HCT116 (cell line): ENCODE data around the gene HEATR3.
A peak's percentile ranks its signal among the peaks of the same experiment; 100 is the strongest.

Source experiments
- CBX3 ChIP-seq: IDR thresholded peaks from 2 replicates; pipeline ENCODE4 v1.6.1; 2012; ENCODE audit warnings: low read depth
- CEBPB ChIP-seq: IDR thresholded peaks from 2 replicates; pipeline ENCODE4 v1.6.1; 2012; ENCODE audit warnings: low read depth
- EZH2 ChIP-seq: fragments of 200-600 bp; sonication (generic); IDR thresholded peaks from 2 replicates; pipeline ENCODE4 v1.6.1; 2017; ENCODE audit warnings: antibody characterized with exemption, mixed run types
- EZH2phosphoT487 ChIP-seq: fragments of 200-600 bp; IDR thresholded peaks from 2 replicates; pipeline ENCODE4 v1.6.1; 2018; ENCODE audit warnings: antibody characterized with exemption, borderline replicate concordance
- JUND ChIP-seq: IDR thresholded peaks from 2 replicates; pipeline ENCODE4 v1.6.1; 2012
- POLR2A ChIP-seq: IDR thresholded peaks from 2 replicates; pipeline ENCODE4 v1.7.0; 2011; ENCODE audit warnings: borderline replicate concordance; ENCODE audit not compliant: insufficient read depth, insufficient read length; ENCODE audit errors: extremely low read depth
- POLR2AphosphoS5 ChIP-seq: IDR thresholded peaks from 2 replicates; pipeline ENCODE4 v1.6.1; 2011; ENCODE audit warnings: mild to moderate bottlenecking, low read depth, low read length, moderate library complexity
- TF ChIP-seq, protein P1 (sequence below): IDR thresholded peaks from 2 replicates; pipeline ENCODE4 v1.6.1; 2012; ENCODE audit warnings: low read depth
- TF ChIP-seq, protein P2 (sequence below), 3 experiments: fragments of 200-600 bp in 1 of 3; sonication (generic) in 1 of 3; IDR thresholded peaks in 2 of 3; conservative IDR thresholded peaks in 1 of 3; 2 replicates each; pipeline ENCODE4 v1.5.1; 2012 to 2017; ENCODE audit warnings: low read depth in 2 of 3, low read length in 2 of 3, antibody characterized with exemption in 1 of 3, borderline replicate concordance in 1 of 3, control low read depth in 1 of 3, mild to moderate bottlenecking in 1 of 3, mixed read lengths in 1 of 3, mixed run types in 1 of 3, moderate library complexity in 1 of 3; ENCODE audit not compliant: insufficient read depth in 1 of 3
- TF ChIP-seq, protein P3 (sequence below): IDR thresholded peaks from 2 replicates; pipeline ENCODE4 v1.6.1; 2012
- TF ChIP-seq, protein P4 (sequence below): IDR thresholded peaks from 2 replicates; pipeline ENCODE4 v1.6.1; 2012
- TF ChIP-seq, protein P5 (sequence below): IDR thresholded peaks from 2 replicates; pipeline ENCODE4 v1.6.1; 2011; ENCODE audit warnings: mild to moderate bottlenecking, low read length, moderate library complexity; ENCODE audit not compliant: insufficient replicate concordance; ENCODE audit errors: extremely low read depth

DNA sequence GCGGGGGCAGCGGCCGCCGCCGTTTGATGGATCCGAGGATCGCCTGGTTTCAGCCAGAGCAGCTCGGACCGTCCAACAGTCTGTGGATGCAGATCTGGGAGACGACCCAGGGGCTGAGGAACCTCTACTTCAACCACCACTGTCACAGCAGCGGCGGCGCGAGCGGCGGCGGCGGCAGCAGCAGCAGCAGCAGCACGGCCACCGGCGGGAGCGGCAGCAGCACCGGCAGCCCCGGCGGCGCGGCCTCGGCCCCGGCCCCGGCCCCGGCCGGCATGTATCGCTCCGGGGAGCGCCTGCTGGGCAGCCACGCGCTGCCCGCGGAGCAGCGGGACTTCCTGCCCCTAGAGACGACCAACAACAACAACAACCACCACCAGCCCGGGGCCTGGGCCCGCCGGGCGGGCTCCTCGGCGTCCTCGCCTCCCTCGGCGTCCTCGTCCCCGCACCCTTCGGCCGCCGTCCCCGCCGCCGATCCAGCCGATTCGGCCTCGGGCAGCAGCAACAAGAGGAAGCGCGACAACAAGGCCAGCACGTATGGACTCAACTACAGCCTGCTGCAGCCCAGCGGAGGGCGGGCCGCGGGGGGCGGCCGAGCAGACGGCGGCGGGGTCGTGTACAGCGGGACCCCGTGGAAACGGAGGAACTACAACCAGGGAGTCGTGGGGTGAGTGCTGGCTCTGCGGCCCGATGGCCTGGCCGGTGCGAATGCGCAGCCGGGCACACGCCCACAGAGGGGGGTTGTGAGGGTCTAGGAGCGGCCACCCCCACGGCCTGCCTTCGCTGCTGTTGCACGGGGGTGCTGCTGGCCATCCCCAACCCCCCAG, 88.0 kb downstream of the HEATR3 start:
- TF ChIP-seq CEBPB (no peak), POLR2A (no peak), EZH2phosphoT487 (no peak), EZH2 (no peak), CBX3 (no peak), POLR2AphosphoS5 (0 out of 2 replicates have a peak, but pooled peaks have one; percentile 5), JUND (no peak)
- TF ChIP-seq, protein P1, sequence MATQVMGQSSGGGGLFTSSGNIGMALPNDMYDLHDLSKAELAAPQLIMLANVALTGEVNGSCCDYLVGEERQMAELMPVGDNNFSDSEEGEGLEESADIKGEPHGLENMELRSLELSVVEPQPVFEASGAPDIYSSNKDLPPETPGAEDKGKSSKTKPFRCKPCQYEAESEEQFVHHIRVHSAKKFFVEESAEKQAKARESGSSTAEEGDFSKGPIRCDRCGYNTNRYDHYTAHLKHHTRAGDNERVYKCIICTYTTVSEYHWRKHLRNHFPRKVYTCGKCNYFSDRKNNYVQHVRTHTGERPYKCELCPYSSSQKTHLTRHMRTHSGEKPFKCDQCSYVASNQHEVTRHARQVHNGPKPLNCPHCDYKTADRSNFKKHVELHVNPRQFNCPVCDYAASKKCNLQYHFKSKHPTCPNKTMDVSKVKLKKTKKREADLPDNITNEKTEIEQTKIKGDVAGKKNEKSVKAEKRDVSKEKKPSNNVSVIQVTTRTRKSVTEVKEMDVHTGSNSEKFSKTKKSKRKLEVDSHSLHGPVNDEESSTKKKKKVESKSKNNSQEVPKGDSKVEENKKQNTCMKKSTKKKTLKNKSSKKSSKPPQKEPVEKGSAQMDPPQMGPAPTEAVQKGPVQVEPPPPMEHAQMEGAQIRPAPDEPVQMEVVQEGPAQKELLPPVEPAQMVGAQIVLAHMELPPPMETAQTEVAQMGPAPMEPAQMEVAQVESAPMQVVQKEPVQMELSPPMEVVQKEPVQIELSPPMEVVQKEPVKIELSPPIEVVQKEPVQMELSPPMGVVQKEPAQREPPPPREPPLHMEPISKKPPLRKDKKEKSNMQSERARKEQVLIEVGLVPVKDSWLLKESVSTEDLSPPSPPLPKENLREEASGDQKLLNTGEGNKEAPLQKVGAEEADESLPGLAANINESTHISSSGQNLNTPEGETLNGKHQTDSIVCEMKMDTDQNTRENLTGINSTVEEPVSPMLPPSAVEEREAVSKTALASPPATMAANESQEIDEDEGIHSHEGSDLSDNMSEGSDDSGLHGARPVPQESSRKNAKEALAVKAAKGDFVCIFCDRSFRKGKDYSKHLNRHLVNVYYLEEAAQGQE: no peak
- TF ChIP-seq, protein P2, sequence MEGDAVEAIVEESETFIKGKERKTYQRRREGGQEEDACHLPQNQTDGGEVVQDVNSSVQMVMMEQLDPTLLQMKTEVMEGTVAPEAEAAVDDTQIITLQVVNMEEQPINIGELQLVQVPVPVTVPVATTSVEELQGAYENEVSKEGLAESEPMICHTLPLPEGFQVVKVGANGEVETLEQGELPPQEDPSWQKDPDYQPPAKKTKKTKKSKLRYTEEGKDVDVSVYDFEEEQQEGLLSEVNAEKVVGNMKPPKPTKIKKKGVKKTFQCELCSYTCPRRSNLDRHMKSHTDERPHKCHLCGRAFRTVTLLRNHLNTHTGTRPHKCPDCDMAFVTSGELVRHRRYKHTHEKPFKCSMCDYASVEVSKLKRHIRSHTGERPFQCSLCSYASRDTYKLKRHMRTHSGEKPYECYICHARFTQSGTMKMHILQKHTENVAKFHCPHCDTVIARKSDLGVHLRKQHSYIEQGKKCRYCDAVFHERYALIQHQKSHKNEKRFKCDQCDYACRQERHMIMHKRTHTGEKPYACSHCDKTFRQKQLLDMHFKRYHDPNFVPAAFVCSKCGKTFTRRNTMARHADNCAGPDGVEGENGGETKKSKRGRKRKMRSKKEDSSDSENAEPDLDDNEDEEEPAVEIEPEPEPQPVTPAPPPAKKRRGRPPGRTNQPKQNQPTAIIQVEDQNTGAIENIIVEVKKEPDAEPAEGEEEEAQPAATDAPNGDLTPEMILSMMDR (IDR thresholded peaks at IDR 0.05 in 2 of 3, conservative IDR thresholded peaks at IDR 0.05 in 1 of 3; ENCODE audit: borderline replicate concordance in 1 of 3, insufficient read depth in 1 of 3, low read depth in 2 of 3, low read length in 2 of 3): no peak
- TF ChIP-seq, protein P3, sequence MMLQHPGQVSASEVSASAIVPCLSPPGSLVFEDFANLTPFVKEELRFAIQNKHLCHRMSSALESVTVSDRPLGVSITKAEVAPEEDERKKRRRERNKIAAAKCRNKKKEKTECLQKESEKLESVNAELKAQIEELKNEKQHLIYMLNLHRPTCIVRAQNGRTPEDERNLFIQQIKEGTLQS: no peak
- TF ChIP-seq, protein P4, sequence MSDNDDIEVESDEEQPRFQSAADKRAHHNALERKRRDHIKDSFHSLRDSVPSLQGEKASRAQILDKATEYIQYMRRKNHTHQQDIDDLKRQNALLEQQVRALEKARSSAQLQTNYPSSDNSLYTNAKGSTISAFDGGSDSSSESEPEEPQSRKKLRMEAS: no peak
- TF ChIP-seq, protein P5, sequence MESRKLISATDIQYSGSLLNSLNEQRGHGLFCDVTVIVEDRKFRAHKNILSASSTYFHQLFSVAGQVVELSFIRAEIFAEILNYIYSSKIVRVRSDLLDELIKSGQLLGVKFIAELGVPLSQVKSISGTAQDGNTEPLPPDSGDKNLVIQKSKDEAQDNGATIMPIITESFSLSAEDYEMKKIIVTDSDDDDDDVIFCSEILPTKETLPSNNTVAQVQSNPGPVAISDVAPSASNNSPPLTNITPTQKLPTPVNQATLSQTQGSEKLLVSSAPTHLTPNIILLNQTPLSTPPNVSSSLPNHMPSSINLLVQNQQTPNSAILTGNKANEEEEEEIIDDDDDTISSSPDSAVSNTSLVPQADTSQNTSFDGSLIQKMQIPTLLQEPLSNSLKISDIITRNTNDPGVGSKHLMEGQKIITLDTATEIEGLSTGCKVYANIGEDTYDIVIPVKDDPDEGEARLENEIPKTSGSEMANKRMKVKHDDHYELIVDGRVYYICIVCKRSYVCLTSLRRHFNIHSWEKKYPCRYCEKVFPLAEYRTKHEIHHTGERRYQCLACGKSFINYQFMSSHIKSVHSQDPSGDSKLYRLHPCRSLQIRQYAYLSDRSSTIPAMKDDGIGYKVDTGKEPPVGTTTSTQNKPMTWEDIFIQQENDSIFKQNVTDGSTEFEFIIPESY: no peak
